Measurements from ENCODE around the gene GDPD1.
"Not testable (repeated sequence)": the region's sequence is repeated elsewhere in the genome, so short reads cannot be mapped to it uniquely, and the experiment has no call there.

Gene GDPD1

DNA sequence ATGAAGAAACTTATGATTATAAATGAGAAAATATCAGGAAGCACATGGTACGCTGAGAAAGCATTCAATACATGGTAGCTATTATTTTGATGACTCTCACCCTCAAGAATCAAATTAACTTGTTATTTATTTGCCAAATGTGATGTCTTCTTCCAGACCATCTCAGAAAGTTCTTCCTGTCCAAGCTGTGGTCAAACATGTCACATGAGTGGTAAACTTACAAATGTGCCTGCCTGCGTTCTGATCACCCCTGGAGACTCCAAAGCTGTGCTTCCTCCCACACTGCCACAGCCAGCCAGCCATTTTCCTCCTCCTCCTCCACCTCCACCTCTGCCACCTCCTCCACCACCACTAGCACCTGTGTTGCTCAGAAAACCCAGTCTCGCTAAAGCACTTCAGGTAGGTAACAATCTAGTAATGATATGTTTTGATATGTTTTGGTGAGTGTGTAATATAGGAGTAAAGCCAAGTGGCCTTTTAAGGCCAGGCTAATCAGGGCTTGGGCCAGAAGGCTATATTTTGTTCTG lies 26.9 kb upstream of the GDPD1 start:
- no peak for DNase-seq (ENCODE audit: low read depth)
- no peaks in the 10 kb centered on the region for H3K36me3 ChIP-seq (ENCODE audit: control insufficient read depth, insufficient read depth, low read length, severe bottlenecking)
- H3K4me1 ChIP-seq (ENCODE audit: control insufficient read depth, insufficient read depth, low read length) = no peaks in the 10 kb centered on the region
- no peaks in the 10 kb centered on the region for H3K9me3 ChIP-seq (ENCODE audit: control insufficient read depth, low read length)
- H3K4me3 ChIP-seq (ENCODE audit: low read length) = no peak overlapping the region
- H3K27me3 ChIP-seq (replicated peaks; ENCODE audit: control insufficient read depth, insufficient read depth, low read length) = no peaks in the 10 kb centered on the region
- no peak overlapping the region for H3K9ac ChIP-seq (ENCODE audit: low read length)

DNA sequence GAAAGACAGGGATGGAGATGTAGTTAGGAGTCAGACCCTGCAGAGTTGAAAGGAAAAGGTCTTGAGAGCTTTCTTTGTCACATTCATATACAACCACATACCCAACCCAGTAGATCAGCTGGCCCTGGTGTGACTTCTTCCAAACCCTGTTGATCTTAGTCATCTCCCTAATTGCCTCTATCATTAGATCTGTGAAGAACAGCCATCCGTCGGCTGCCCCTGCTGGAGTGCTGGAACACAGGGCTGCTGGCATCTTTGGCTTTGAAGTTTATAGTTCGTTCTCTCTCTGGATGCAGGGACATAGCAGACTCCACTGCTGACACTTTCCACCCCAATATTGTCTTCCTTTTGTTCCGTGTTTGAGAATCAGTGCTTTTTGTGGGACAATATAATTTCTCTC lies 20.9 kb upstream of the GDPD1 start:
- no peaks in the 10 kb centered on the region for H3K4me1 ChIP-seq (ENCODE audit: control insufficient read depth, insufficient read depth, low read length)
- no peak for DNase-seq (ENCODE audit: low read depth)
- no peak overlapping the region for H3K4me3 ChIP-seq (ENCODE audit: low read length)
- no peaks in the 10 kb centered on the region for H3K27me3 ChIP-seq (replicated peaks; ENCODE audit: control insufficient read depth, insufficient read depth, low read length)
- H3K9me3 ChIP-seq (ENCODE audit: control insufficient read depth, low read length) = no peaks in the 10 kb centered on the region
- no peaks in the 10 kb centered on the region for H3K36me3 ChIP-seq (ENCODE audit: control insufficient read depth, insufficient read depth, low read length, severe bottlenecking)
- H3K9ac ChIP-seq (ENCODE audit: low read length) = no peak overlapping the region

DNA sequence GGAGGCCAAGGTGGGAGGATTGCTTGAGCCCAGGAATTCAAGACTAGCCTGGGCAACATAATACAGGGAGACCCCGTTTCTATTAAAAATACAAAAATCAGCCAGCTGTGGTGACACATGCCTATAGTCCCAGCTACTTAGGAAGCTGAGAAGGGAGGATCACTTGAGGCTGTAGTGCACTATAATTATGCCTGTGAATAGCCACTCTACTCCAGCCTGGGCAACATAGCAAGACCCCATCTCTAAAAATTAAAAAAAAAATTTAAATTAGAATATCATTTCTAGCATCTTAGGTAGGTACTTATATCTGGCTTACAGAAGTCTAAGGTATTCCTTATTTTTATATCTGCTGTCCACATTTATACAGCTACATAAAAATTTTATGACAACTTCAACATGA lies 18.0 kb upstream of the GDPD1 start:
- Histone ChIP-seq H3K27me3 (replicated peaks; ENCODE audit: control insufficient read depth, insufficient read depth, low read length) (no peaks in the 10 kb centered on the region), H3K9me3 (ENCODE audit: control insufficient read depth, low read length) (no peaks in the 10 kb centered on the region), H3K36me3 (ENCODE audit: control insufficient read depth, insufficient read depth, low read length, severe bottlenecking) (no peaks in the 10 kb centered on the region), H3K4me3 (ENCODE audit: low read length) (no peak overlapping the region), H3K9ac (ENCODE audit: low read length) (no peak overlapping the region), H3K4me1 (ENCODE audit: control insufficient read depth, insufficient read depth, low read length) (no peaks in the 10 kb centered on the region)
- DNase-seq (ENCODE audit: low read depth) = no peak

DNA sequence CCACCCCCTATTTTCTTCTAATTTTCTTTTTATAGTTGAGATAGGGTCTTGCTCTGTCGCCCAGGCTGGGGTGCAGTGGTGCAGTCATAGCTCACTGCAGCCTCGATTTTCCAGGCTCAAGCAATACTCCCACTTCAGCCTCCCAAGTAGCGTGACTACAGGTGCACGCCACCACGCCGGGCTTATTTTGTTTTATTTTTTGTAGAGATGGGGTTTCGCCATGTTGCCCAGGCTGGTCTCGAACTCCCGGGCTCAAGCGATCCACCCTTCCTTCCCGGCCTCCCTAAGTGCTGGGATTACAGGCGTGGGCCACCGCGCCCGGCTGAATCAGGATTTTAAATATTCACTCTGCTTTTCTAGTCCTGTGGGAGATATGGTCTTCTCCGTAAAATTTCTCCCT lies 941 bp upstream of the GDPD1 start:
- DNase-seq (ENCODE audit: low read depth) = no peak
- Histone ChIP-seq H3K4me3 (ENCODE audit: low read length) (no peak overlapping the region), H3K9ac (ENCODE audit: low read length) (no peak overlapping the region), H3K27me3 (replicated peaks; ENCODE audit: control insufficient read depth, insufficient read depth, low read length) (no peaks in the 10 kb centered on the region), H3K36me3 (ENCODE audit: control insufficient read depth, insufficient read depth, low read length, severe bottlenecking) (peaks cover 5% of the 10 kb centered on the region), H3K4me1 (ENCODE audit: control insufficient read depth, insufficient read depth, low read length) (peaks cover 11% of the 10 kb centered on the region), H3K9me3 (ENCODE audit: control insufficient read depth, low read length) (no peaks in the 10 kb centered on the region)

DNA sequence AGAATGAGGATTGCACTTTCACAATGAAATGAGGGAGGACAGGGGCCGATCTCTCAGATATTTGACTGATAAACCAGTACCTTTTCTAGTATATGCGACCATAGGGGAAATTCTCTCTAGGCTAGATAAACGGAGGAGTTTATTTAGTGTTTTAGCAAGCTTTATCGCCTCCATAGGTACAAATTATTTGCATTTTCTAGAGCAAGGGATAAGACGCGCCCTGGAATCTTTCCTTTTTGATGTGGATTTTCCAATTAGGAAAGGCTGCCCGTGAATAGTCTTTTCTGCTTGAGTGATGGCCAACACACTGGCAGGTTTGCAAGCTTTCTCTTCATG lies 351 bp upstream of the GDPD1 start:
- H3K27me3 ChIP-seq (replicated peaks; ENCODE audit: control insufficient read depth, insufficient read depth, low read length) = no peaks in the 10 kb centered on the region
- DNase-seq (ENCODE audit: low read depth) = no peak
- H3K4me3 ChIP-seq (ENCODE audit: low read length) = peak overlapping the region; percentile 88
- no peaks in the 10 kb centered on the region for H3K9me3 ChIP-seq (ENCODE audit: control insufficient read depth, low read length)
- peaks cover 11% of the 10 kb centered on the region for H3K4me1 ChIP-seq (ENCODE audit: control insufficient read depth, insufficient read depth, low read length)
- peaks cover under 1% of the 10 kb centered on the region for H3K36me3 ChIP-seq (ENCODE audit: control insufficient read depth, insufficient read depth, low read length, severe bottlenecking)
- peak overlapping the region; percentile 52 for H3K9ac ChIP-seq (ENCODE audit: low read length)

DNA sequence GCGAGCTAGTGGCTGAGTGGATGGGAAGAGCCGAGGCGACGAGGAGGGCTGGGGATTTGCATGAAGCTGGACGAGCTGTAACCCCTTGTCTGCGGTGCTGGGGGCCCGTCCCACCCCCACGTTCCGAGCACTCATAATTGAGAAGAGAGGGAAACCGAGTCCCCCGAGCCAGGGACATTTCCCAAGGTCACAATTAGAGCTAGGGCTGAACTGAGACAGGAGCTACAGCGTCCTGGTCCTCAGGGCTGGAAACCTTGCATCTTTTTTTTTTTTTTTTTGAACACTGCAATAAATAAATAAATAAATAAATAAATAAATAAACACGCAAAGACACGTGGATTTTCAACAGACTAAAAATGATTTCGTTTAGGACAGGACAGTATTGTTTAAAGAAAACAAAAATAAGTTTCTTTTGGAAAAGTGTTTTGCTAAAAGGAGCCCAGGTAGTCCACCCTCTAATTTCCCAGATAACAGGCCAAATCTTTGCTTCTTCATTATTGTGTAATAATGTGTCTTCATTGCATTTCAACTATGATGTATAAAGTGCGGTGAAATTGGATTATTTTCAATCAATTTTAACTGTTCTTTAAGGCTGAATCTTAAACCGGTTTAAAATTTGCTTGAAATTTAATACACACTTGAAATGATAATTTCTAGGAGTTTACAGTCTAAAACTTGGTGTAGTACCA lies 992 bp downstream of the GDPD1 start:
- Histone ChIP-seq H3K36me3 (ENCODE audit: control insufficient read depth, insufficient read depth, low read length, severe bottlenecking) (no peaks in the 10 kb centered on the region), H3K9ac (ENCODE audit: low read length) (peak overlapping the region; percentile 80), H3K4me1 (ENCODE audit: control insufficient read depth, insufficient read depth, low read length) (peaks cover 11% of the 10 kb centered on the region), H3K9me3 (ENCODE audit: control insufficient read depth, low read length) (no peaks in the 10 kb centered on the region), H3K27me3 (replicated peaks; ENCODE audit: control insufficient read depth, insufficient read depth, low read length) (no peaks in the 10 kb centered on the region), H3K4me3 (ENCODE audit: low read length) (peak overlapping the region; percentile 88)
- DNase-seq (ENCODE audit: low read depth) = peak; percentile 4

DNA sequence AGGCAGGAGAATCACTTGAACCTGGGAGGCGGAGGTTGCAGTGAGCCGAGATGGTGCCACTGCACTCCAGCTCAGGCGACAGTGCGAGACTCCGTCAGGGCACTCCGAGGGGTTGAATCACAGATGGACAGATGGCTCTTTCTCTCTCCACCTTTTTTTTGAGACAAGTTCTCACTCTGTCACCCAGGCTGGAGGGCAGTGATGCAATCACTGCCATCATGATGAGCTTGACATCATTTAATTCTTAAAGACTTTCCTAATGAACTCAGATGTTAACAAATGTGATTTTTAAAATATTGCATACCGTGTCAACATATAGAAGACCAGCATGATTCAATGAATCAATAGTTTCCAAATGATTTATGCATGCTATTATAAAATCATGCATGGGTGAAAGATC lies 3.5 kb downstream of the GDPD1 start:
- Histone ChIP-seq H3K27me3 (replicated peaks; ENCODE audit: control insufficient read depth, insufficient read depth, low read length) (no peaks in the 10 kb centered on the region), H3K4me3 (ENCODE audit: low read length) (no peak overlapping the region), H3K9me3 (ENCODE audit: control insufficient read depth, low read length) (no peaks in the 10 kb centered on the region), H3K9ac (ENCODE audit: low read length) (no peak overlapping the region), H3K36me3 (ENCODE audit: control insufficient read depth, insufficient read depth, low read length, severe bottlenecking) (no peaks in the 10 kb centered on the region), H3K4me1 (ENCODE audit: control insufficient read depth, insufficient read depth, low read length) (peaks cover 8% of the 10 kb centered on the region)
- no peak for DNase-seq (ENCODE audit: low read depth)

DNA sequence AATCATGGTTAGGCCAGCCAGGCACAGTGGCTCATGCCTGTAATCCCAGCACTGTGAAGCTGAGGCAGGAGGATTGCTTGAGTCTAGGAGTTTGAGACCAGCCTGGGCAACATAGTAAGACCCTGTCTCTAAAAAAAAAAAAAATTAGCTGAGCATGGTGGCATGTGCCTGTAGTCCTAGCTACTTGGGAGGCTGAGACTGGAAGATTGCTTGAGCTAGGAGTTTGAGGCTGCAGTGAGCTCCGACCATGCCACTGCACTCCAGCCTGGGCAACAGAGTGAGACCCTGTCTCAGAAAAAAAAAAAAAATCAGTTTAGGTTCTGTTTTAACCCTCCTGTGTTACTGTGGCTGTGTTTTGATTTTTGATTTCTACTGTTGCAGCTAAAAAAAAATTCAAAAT lies 8.3 kb downstream of the GDPD1 start:
- not testable (repeated sequence) for H3K27me3 ChIP-seq (replicated peaks; ENCODE audit: control insufficient read depth, insufficient read depth, low read length); H3K4me1 ChIP-seq (ENCODE audit: control insufficient read depth, insufficient read depth, low read length); H3K4me3 ChIP-seq (ENCODE audit: low read length); H3K9ac ChIP-seq (ENCODE audit: low read length); H3K9me3 ChIP-seq (ENCODE audit: control insufficient read depth, low read length); H3K36me3 ChIP-seq (ENCODE audit: control insufficient read depth, insufficient read depth, low read length, severe bottlenecking); DNase-seq (ENCODE audit: low read depth)

DNA sequence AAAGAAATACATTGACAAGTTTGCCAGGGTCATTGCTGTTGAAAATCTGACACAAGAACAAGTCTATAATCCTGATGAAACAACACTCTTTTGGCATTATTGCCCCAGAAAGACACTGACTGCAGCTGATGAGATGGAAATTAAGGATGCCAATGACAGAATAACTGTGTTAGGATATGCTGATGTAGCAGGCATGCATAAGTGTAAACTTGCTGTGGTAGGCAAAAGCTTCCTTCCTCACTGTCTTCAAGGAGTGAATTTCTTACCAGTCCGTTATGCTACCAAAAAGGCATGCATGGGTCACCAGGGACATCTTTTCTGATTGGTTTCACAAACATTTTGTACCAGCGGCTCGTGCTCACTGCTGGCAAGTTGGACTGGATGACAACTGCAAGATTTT lies 10.5 kb downstream of the GDPD1 start:
- no peaks in the 10 kb centered on the region for H3K9me3 ChIP-seq (ENCODE audit: control insufficient read depth, low read length)
- H3K36me3 ChIP-seq (ENCODE audit: control insufficient read depth, insufficient read depth, low read length, severe bottlenecking) = no peaks in the 10 kb centered on the region
- no peak overlapping the region for H3K9ac ChIP-seq (ENCODE audit: low read length)
- H3K27me3 ChIP-seq (replicated peaks; ENCODE audit: control insufficient read depth, insufficient read depth, low read length) = no peaks in the 10 kb centered on the region
- DNase-seq (ENCODE audit: low read depth) = no peak
- H3K4me1 ChIP-seq (ENCODE audit: control insufficient read depth, insufficient read depth, low read length) = no peaks in the 10 kb centered on the region
- H3K4me3 ChIP-seq (ENCODE audit: low read length) = no peak overlapping the region

DNA sequence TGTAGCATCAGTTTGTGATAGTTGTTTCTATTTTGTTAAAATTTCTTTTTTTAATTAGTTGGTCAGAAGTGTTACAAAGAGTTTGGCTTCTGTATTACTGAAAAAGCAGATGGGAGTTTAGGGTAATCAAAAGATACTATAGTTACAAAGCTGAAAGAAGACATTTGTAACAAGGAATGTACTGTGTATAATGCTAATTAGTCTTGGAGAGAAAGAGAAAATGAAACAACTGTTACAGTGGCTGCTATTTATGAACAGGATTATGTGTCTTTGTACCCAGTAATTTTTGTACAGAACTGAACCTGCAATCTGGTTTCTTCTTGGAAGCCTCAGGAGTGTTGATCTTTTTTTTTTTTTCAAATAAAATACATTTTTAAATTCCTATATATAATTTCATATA lies 14.3 kb downstream of the GDPD1 start:
- DNase-seq (ENCODE audit: low read depth) = no peak
- H3K27me3 ChIP-seq (replicated peaks; ENCODE audit: control insufficient read depth, insufficient read depth, low read length) = no peaks in the 10 kb centered on the region
- H3K36me3 ChIP-seq (ENCODE audit: control insufficient read depth, insufficient read depth, low read length, severe bottlenecking) = no peaks in the 10 kb centered on the region
- H3K4me1 ChIP-seq (ENCODE audit: control insufficient read depth, insufficient read depth, low read length) = no peaks in the 10 kb centered on the region
- H3K4me3 ChIP-seq (ENCODE audit: low read length) = no peak overlapping the region
- H3K9me3 ChIP-seq (ENCODE audit: control insufficient read depth, low read length) = no peaks in the 10 kb centered on the region
- no peak overlapping the region for H3K9ac ChIP-seq (ENCODE audit: low read length)

DNA sequence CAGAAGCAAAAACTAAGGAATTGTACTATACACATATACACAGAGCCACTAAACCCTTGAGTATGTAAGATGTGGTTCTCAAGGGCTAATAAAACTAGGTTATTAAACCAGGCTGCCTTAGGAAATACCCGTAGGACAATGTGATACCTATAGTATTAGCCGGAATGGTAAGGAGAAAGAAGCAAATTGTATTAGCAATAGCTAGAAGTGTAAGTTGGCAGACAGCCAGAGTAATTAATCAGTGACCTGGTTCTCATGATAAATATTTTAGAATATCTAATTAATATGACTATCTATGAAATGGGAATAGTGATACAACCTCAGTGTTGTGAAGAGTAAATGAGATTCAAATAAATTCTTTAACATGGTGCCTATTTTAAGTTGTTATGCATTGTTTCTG lies 18.6 kb downstream of the GDPD1 start:
- Histone ChIP-seq H3K9me3 (ENCODE audit: control insufficient read depth, low read length) (no peaks in the 10 kb centered on the region), H3K4me1 (ENCODE audit: control insufficient read depth, insufficient read depth, low read length) (no peaks in the 10 kb centered on the region), H3K4me3 (ENCODE audit: low read length) (no peak overlapping the region), H3K9ac (ENCODE audit: low read length) (no peak overlapping the region), H3K27me3 (replicated peaks; ENCODE audit: control insufficient read depth, insufficient read depth, low read length) (no peaks in the 10 kb centered on the region), H3K36me3 (ENCODE audit: control insufficient read depth, insufficient read depth, low read length, severe bottlenecking) (no peaks in the 10 kb centered on the region)
- DNase-seq (ENCODE audit: low read depth) = no peak

DNA sequence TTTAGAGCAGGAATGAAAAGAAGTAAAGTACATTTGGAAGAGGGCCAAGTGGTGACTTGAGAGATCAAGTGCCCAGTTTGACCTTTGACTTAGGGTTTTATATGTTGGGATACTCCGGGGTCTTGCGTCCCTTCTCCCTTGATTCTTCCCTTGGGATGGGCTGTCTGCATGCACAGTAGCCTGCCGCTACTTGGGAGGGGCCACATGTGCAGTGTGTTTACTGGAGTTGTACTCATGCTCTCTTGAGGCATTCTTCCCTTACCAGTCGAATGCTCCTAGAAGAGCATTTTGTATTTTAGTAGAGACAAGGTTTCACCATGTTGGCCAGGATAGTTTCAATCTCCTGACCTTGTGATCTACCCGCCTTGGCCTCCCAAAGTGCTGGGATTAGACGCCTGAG lies 23.8 kb downstream of the GDPD1 start:
- no peak for DNase-seq (ENCODE audit: low read depth)
- H3K9ac ChIP-seq (ENCODE audit: low read length) = no peak overlapping the region
- no peaks in the 10 kb centered on the region for H3K9me3 ChIP-seq (ENCODE audit: control insufficient read depth, low read length)

More for the DNA sequence above, 23.8 kb downstream of the GDPD1 start:
- H3K4me1 ChIP-seq (ENCODE audit: control insufficient read depth, insufficient read depth, low read length) = no peaks in the 10 kb centered on the region
- no peaks in the 10 kb centered on the region for H3K36me3 ChIP-seq (ENCODE audit: control insufficient read depth, insufficient read depth, low read length, severe bottlenecking)
- H3K4me3 ChIP-seq (ENCODE audit: low read length) = no peak overlapping the region
- H3K27me3 ChIP-seq (replicated peaks; ENCODE audit: control insufficient read depth, insufficient read depth, low read length) = no peaks in the 10 kb centered on the region

Data from adipocyte (in vitro differentiated cells).